Measurements from ENCODE around the gene RPL10.

GRCh38 chrX:154368630-154369448 is 29.3 kb upstream of the RPL10 start:
- TF ChIP-seq, protein P1, sequence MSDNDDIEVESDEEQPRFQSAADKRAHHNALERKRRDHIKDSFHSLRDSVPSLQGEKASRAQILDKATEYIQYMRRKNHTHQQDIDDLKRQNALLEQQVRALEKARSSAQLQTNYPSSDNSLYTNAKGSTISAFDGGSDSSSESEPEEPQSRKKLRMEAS (IDR thresholded peaks at IDR 0.05): no peak; the same call in 1 of the 2 replicates
- TF ChIP-seq CHD1 (IDR thresholded peaks at IDR 0.05; ENCODE audit: low read depth, low read length): no peak
- TF ChIP-seq, protein P2, sequence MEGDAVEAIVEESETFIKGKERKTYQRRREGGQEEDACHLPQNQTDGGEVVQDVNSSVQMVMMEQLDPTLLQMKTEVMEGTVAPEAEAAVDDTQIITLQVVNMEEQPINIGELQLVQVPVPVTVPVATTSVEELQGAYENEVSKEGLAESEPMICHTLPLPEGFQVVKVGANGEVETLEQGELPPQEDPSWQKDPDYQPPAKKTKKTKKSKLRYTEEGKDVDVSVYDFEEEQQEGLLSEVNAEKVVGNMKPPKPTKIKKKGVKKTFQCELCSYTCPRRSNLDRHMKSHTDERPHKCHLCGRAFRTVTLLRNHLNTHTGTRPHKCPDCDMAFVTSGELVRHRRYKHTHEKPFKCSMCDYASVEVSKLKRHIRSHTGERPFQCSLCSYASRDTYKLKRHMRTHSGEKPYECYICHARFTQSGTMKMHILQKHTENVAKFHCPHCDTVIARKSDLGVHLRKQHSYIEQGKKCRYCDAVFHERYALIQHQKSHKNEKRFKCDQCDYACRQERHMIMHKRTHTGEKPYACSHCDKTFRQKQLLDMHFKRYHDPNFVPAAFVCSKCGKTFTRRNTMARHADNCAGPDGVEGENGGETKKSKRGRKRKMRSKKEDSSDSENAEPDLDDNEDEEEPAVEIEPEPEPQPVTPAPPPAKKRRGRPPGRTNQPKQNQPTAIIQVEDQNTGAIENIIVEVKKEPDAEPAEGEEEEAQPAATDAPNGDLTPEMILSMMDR (IDR thresholded peaks at IDR 0.05; ENCODE audit: control extremely low read depth in 1 of 3, insufficient read depth in 1 of 3, low read depth in 1 of 3, low read length in 3 of 3): no peak
- no peak for TF ChIP-seq ZNF274 (IDR thresholded peaks at IDR 0.05; ENCODE audit: borderline replicate concordance, extremely low read depth, low read length)
- peak; percentile 38; the same call in 1 of the 2 replicates for TF ChIP-seq TAF1 (IDR thresholded peaks at IDR 0.05; ENCODE audit: low read depth, low read length)
- peak in 1 of 2 experiments; percentile 84; a peak in 2 of 3 replicates for TF ChIP-seq POLR2A (IDR thresholded peaks at IDR 0.05; ENCODE audit: control extremely low read depth in 1 of 2, low read depth in 2 of 2, low read length in 2 of 2)
- TF ChIP-seq EZH2 (IDR thresholded peaks at IDR 0.05; ENCODE audit: low read depth, low read length, severe bottlenecking): no peak
